Measurements from ENCODE around the gene TTLL4.

DNA sequence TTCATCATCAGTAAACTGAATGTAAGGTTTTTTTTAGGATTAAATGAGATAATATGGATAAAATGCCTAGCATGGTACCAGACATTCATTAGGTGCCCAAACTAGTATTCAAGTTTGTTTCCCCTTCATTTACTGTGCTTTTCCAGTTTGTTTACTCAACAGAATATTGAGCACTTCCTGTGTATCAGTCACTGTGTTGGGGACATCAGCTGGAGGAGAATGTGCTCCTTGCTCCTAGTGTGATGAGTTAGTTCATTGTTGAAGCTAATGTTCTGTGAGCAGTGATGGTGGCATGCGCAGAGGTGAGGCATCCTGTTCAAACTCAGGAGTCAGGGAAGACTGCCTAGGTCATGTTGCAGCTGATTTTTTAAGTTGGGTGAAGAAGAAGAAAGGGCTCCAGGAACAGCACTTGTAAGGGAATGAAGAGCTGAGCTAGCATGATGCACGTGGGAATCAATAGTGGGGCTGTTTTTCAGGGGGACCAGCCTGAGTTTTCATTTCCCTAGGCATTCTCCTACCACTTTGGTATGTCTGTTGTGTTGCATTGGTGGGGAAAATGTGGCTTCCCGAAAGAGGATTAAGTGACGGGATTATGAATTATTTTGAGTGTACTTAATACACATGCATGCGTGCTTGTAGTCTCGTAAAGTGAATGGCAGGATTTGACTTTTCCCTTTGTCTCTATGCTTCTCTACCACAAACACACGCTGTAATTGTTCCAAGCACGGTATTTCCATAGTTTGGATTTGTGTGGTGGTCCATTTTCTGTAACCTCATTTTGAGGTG lies 23.7 kb downstream of the TTLL4 start:
- TF ChIP-seq EZH2phosphoT487 (IDR thresholded peaks at IDR 0.05; ENCODE audit: borderline replicate concordance), result no peak
- TF ChIP-seq, protein P1, sequence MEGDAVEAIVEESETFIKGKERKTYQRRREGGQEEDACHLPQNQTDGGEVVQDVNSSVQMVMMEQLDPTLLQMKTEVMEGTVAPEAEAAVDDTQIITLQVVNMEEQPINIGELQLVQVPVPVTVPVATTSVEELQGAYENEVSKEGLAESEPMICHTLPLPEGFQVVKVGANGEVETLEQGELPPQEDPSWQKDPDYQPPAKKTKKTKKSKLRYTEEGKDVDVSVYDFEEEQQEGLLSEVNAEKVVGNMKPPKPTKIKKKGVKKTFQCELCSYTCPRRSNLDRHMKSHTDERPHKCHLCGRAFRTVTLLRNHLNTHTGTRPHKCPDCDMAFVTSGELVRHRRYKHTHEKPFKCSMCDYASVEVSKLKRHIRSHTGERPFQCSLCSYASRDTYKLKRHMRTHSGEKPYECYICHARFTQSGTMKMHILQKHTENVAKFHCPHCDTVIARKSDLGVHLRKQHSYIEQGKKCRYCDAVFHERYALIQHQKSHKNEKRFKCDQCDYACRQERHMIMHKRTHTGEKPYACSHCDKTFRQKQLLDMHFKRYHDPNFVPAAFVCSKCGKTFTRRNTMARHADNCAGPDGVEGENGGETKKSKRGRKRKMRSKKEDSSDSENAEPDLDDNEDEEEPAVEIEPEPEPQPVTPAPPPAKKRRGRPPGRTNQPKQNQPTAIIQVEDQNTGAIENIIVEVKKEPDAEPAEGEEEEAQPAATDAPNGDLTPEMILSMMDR (conservative IDR thresholded peaks at IDR 0.05; ENCODE audit: low read length), result no peak

Measured in Loucy (cell line).